ENCODE data around the gene ZBTB18.

DNA sequence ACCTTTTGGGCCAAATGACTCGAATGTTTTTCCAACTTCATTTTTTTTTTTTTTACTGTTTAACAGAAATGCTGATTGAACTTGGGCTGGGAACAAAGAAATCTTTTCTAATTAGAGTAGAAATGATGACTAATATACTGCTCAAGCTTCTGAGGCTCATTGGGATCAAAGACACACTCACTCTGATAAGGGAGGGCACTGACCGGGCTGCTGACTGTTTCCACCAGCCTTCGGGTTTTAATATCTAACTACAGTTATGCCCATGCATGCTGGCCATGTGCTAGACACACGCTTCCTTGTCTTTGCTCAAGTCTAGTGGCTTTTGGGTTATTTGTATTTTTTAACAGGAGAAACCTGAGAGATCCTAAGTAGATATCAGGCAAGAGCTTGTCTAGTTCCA is 16.8 kb downstream of the ZBTB18 start:
- TF ChIP-seq, protein P1, sequence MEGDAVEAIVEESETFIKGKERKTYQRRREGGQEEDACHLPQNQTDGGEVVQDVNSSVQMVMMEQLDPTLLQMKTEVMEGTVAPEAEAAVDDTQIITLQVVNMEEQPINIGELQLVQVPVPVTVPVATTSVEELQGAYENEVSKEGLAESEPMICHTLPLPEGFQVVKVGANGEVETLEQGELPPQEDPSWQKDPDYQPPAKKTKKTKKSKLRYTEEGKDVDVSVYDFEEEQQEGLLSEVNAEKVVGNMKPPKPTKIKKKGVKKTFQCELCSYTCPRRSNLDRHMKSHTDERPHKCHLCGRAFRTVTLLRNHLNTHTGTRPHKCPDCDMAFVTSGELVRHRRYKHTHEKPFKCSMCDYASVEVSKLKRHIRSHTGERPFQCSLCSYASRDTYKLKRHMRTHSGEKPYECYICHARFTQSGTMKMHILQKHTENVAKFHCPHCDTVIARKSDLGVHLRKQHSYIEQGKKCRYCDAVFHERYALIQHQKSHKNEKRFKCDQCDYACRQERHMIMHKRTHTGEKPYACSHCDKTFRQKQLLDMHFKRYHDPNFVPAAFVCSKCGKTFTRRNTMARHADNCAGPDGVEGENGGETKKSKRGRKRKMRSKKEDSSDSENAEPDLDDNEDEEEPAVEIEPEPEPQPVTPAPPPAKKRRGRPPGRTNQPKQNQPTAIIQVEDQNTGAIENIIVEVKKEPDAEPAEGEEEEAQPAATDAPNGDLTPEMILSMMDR (IDR thresholded peaks at IDR 0.05): no peak
- TF ChIP-seq POLR2AphosphoS5 (IDR thresholded peaks at IDR 0.05) (no peak), EP300 (IDR thresholded peaks at IDR 0.05) (no peak), POLR2A (IDR thresholded peaks at IDR 0.05) (no peak)

All from sigmoid colon (tissue), 4 donors.